DOHH2 (cell line): ENCODE measurements around the gene DUSP12.

ENCODE experiments used
- CTCF ChIP-seq: fragments of 200-600 bp; sonication (generic); IDR thresholded peaks from one replicate; pipeline ENCODE4 v1.5.1; 2014; ENCODE audit warnings: antibody characterized with exemption, mild to moderate bottlenecking, low read depth, low read length; ENCODE audit not compliant: poor library complexity, severe bottlenecking
- EZH2phosphoT487 ChIP-seq: fragments of 200-600 bp; sonication (generic); IDR thresholded peaks from 2 replicates; pipeline ENCODE4 v1.6.1; 2017; ENCODE audit warnings: borderline replicate concordance, mild to moderate bottlenecking, antibody characterized with exemption, low read length, moderate library complexity, mixed read lengths

DNA sequence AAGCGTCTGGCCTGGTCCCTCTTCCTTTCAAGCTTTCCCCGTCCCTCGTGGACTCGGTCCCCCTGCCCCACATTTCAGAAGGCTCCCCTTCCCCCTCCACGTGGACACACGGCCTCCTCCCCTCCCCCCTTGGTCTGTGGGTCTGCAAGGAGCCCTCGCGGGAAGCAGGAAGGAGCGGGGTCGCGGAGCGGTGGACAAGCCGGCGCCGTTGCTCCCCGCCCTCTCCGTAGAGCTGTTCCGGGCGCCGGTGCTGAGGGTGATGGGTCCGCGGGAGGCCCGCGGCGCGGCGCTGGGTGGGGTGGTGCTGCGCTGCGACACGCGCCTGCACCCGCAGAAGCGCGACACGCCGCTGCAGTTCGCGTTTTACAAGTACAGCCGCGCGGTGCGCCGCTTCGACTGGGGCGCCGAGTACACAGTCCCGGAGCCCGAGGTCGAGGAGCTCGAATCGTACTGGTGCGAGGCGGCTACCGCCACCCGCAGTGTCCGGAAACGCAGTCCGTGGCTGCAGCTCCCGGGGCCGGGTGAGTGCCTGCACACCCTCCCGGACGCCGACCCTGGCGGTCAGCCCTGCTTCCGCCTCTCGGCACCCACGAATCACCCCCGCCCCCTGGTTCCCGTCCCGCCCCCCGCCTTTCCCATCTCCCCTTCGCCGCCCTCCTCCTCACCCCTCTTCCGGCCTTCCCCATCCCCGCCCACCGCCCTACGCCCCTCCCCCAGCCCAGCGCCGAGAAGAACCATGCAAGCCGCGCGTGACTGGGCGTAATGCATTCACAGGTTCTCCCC lies 22.9 kb upstream of the DUSP12 start:
- TF ChIP-seq CTCF, result no peak
- no peak for TF ChIP-seq EZH2phosphoT487
